NCI-H524 treated with DMSO at 0.1 percent for 48 hours (cell line): ENCODE data around the gene MBLAC1.
"Not testable (repeated sequence)": the region's sequence is repeated elsewhere in the genome, so short reads cannot be mapped to it uniquely, and the experiment has no call there.

Experiments
- DNase-seq: peaks from one replicate; lab custom pipeline; 2025; lab: John Stamatoyannopoulos, UW

The MBLAC1 gene

DNA sequence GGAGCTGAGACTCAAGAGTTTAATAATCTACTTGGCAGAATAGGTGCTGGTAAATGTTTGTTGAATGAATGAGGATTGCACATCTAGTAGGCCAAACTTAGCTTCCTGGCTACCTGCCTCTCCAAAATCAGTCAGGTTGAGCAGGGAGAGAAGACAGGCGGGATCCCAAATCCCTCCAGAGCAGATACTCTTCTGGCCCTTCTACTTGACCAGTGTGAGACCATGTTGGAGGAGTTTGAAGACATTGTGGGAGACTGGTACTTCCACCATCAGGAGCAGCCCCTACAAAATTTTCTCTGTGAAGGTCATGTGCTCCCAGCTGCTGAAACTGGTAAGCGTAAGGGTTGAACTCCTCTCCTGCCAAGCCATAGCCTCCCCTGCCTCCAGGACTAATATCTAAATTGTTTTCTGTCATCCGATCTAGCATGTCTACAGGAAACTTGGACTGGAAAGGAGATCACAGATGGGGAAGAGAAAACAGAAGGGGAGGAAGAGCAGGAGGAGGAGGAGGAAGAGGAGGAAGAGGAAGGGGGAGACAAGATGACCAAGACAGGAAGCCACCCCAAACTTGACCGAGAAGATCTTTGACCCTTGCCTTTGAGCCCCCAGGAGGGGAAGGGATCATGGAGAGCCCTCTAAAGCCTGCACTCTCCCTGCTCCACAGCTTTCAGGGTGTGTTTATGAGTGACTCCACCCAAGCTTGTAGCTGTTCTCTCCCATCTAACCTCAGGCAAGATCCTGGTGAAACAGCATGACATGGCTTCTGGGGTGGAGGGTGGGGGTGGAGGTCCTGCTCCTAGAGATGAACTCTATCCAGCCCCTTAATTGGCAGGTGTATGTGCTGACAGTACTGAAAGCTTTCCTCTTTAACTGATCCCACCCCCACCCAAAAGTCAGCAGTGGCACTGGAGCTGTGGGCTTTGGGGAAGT lies 2.2 kb upstream of the MBLAC1 start:
- no peak for DNase-seq

DNA sequence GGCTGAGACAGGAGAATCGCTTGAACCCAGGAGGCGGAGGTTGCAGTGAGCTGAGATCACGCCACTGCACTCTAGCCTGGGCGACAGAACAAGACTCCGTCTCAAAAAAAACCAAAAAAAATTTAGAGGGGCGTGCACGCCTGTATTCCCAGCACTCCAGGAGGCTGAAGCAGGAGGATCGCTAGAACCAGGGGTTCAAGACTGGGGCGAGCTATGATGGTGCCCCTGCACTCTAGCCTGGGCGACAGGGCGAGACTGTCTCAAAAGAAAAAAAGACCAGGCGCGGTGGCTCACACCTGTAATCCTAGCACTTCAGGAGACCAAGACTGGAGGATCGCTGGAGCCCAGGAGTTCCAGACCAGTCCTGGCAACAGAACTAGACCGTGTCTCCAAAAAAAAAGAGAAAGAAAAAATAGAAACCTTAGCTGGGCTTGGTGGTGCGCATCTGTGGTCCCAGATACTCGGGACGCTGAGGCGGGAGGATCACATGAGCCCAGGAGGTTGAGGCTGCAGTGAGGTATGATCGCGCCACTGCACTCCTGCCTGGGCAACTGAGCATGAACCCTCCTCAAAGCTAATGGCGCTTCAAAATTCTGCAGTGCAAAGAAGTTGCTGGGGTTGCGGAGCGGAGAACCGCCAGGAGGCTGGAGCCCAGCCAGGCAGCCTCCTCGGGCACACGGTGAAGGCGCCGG lies 382 bp upstream of the MBLAC1 start:
- no peak for DNase-seq

DNA sequence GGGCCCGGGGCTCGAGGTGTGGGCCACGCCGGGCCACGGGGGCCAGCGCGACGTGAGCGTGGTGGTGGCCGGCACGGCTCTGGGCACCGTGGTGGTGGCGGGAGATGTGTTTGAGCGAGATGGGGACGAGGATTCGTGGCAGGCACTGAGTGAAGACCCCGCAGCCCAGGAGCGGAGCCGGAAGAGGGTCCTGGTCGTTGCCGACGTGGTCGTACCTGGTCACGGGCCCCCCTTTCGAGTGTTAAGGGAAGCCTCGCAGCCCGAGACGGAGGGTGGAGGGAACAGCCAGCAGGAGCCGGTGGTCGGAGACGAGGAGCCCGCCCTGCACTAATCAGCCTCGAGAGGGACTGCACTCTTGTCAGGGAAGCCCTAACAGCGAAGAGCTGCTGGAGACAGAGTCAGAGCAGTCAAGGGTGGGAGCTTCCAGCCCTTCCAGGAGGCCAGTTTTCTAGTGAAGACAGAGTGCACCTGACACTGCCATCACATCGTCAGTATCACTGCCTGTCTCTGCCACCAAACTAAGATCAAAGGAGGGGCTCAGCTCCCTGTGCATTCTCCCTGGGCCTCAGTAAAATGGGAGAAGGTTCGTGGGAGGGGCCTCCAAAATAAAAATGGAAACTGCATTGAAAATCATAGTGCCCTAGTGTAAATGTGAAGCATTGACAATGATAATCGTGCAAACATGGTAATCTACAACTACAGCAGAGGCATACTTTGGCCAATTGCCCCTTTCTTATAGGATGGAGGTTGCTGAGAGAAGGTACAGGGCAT lies 1.3 kb downstream of the MBLAC1 start:
- no peak for DNase-seq

DNA sequence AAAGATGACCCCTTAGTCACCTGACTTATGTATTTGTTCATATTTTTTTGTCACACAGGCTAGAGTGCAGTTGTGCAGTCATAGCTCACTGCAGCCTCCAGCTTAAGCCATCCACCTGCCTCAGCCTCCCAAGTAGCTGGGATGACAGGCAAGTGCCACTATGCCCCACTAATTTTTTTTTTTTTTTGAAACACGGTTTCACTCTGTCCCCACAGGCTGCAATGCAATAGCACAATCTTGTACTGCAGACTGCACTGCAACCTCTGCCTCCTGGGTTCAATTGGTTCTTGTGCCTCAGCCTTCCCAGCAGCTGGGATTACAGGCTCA lies 1.8 kb downstream of the MBLAC1 start:
- DNase-seq = no peak

DNA sequence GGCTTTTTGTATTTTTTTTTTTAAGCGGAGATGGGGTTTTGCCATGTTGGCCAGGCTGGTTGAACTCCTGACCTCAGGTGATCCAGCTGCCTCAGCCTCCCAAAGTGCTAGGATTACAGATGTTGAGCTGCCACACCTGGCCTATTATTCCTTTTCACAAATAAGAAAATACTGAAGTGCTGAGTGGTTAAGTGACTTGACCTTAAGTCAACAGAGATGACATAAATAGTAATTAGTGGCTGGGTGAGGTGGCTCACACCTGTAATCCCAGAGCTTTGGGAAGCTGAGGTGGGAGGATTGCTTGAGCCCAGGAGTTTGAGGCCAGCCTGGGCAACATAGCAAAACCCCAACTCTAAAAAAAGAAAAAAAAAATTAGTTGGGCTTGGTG lies 3.4 kb downstream of the MBLAC1 start:
- DNase-seq = not testable (repeated sequence)

DNA sequence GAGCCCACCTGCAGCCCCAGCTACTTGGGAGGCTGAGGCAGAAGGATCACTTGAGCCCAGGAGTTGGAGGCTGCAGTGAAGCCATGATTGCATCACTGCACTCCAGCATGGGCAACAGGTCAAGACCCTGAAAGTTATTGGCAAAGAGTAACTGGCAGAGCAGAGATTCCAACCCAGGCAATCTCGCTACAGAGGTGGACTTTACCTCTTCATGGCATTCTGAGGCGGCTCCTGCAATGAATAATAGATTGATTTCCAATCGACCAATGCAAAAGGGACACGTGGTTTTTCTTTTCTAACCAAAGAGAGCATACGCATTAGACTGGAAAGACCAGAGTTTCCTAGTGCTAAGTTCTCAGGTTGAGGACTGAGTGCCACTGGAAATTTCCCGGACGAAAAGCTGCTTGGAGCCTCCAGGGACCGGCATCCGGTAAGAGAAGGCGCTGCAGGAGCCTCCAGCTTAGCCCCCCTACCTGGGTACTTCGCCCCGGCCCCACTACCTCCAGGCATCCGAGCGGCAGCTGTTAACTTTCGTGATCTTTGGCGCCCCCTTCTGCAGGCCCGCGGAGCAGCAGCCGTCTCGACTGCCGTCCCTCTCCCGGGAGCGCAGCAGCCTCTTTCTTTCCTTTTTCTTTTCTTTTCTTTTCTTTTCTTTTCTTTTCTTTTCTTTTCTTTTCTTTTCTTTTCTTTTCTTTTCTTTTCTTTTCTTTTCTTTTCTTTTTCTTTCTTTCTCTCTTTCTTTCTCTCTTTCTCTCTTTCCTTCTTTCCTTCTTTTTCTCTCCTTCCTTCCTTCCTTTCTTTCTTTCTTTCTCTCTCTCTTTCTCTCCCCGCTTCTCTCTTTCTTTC lies 4.1 kb downstream of the MBLAC1 start:
- no peak for DNase-seq

DNA sequence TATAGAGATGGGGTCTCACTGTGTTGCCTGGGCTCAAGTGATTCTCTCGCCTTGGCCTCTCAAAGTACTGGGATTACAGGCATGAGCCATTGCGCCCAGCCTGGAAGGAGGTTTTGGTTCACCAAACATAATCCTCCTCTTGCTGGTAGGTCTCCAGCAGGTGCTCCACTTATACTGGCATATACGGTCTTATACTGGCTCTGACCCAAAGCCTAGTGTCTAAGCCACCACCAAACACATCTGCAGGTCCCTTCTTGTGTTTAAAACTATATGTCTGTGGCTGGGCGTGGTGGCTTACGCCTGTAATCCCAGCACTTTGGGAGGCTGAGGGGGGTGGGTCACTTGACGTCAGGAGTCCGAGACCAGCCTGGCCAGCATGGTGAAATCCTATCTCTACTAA lies 5.4 kb downstream of the MBLAC1 start:
- DNase-seq = peak; percentile 20

DNA sequence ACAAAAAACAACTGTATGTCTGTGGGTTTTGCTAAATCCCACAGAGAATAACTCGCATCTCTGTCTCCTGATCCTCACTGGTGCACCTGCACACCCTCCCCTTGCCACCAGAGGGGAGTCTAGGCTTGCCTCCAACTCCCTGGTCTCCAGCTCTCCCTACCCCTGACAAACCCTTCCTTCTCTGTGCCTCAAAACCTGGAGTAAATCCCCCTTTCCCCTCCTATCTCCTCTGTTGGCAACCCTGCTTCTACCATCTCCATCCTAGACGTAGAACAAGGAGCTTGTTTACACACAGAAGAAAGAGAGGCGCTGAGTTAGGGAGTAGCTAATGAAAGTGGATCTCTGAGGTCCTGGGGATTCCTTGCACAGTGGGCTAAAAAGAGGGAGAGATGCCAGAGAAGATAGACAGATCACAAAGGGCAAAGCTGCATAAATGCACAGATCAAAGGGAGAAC lies 6.0 kb downstream of the MBLAC1 start:
- DNase-seq = no peak

DNA sequence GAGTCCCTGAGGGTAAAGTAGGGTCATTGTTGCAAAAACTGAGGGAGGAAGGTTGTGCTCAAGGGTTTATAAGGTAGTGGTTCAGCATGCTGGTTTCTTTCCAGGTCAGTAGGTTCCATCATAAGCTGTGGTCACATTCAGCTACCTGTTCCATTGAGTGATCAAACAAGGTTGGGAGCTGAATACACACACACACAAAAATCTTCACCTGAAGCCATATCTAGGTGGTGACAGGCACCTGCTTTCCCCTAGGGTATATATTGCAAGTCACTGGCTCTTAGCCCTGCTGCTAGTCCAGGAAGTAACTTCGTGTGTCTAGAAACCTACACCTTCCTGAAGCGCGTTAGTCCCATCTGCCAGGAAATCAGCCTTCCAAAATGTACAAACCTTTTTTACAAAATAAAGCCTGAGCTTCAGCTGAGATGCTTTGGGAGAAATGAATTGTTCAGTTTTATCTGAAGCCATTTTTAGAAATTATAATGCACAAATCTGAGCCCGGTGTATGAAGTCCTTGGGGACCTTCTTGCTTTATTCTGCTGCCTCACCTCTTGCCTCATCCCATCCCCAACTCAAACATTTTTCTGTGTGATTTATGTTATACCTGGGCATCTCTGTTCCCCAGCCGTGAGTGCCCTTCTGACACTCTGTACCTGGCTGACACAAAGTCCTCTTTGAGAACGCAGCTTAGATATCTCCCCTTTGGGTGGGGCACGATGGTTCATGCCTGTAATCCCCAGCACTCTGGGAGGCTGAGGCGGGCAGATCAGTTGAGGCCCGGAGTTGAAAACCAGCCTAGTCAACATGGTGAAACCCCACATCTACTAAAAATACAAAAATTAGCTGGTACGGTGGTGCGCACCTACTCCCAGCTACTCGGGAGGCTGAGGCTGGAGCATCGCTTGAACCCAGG lies 11.3 kb downstream of the MBLAC1 start:
- no peak for DNase-seq

DNA sequence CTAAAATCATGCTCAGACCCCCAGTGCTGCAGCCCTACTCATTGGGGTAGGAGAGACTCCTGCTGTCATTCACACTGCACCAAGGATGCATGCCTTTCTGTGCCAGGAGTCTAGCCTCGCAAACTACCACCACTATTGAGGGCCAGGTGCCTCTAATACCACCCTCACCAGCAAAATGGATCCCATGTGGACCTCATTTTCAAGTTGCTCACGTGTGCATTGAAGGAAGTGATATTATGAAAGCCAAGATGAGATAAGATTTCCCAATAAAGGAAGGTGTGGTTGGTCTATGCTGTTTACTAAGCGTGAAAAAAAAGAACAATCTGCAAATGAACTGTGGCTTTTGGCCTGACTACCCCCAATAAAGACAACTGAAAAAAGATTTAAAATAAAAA lies 14.8 kb downstream of the MBLAC1 start:
- DNase-seq = no peak

DNA sequence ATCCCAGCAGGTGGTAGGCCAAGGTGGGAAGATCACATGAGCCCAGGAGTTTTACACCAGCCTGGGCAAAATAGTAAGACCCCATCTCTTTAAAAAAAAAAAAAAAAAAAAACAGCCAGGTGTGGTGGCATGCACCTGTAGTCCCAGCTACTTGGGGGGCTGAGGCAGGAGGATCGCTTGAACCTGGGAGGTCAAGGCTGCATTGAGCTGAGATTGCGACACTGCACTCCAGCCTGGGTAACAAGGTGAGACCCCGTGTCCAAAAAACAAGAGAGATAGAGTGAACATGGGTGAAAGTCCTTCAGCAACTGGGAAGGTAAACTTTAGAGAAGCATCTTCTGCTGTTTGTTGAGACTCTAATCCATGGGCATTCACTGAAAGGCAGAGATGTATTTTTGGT lies 15.7 kb downstream of the MBLAC1 start:
- no peak for DNase-seq

DNA sequence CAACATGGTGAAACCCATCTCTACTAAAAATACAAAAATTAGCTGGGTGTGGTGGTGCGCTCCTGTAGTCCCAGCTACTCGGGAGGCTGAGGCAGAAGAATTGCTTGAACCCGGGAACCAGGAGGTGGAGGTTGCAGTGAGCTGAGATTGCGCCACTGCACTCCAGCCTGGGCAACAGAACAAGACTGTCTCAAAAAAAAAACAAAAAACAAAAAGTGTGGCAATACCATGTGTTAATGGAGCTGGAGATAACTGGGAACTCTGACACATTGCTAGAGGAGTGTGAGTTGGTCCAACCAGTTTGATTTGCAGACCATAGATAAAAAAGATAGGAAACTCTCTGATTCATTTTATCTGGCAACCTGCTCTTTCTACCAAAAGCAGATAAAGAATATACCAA lies 19.6 kb downstream of the MBLAC1 start:
- DNase-seq = not testable (repeated sequence)

DNA sequence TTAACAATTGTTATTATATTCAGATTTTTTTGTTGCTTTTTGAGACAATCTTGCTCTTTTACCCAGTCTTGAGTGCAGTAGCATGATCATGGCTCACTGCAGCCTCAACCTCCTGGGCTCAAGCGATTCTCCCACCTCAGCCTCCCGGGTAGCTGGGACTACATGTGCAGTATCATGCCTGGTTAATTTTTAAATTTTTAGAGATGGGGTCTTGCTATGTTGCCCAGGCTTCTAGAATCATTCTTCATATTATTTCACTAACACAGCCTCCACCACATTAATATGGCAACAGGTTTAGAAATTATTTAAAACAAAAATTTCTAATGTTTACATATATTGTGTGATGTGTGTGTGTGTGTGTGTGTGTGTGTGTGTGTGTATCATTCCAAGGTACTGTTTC lies 20.5 kb downstream of the MBLAC1 start:
- DNase-seq = no peak

DNA sequence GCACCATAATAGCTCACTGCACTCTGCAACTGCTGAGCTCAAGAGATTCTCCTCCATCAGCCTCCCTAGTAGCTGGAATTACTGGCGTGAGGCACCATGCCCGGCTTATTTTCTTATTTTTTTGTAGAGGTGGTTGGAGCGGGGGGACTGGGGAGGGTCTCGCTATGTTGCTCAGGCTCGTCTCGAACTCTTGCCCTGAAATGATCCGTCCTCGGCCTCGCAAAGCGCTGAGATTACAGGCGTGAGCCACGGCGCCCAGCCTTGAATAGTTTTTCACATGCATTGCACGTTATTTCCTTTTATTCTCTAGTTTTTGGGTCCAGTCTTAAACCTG lies 21.4 kb downstream of the MBLAC1 start:
- no peak for DNase-seq

DNA sequence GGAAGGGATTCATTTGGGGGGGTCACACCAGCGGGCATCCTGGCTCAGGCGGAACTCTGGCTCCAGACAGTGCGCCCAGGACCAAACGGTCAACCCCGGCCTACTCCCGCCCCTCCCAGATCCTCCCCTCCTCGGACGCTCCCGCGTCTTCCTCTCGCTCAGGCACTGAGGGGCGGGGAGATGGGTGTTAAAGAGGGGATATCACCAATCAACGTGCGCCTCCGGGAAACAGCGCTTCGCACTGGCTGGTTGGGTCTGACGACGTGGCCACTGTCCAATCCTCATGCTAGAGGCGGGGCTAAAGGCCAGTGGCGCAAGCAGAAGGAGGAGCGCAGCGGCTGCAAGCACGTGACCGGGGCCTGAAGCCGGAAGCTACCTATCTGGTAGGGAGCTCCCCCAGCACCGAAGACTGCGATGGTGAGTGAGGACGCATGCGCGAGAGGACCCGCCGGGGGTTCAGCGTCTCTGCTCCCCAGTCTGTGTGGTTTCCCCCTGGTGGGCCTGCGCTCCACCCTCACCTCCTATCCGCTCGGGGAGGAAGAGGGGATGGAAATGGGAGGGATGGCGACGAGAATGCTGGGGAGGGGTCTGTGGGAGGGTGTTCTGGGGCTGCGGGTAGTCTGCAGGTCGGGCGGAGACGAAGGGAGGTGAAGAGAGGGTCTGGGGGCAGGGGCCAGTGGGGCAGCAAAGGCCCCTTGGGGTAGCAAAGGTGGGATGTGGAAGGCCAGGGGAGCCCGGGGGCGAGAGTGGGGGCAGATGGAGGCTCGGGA lies 22.0 kb downstream of the MBLAC1 start, which contains the start of gene LAMTOR4:
Gene LAMTOR4, plus strand, starts transcription at position 360 of the 770 bp plus-strand sequence. Its CDS starts 55 bp downstream, at position 415.
- DNase-seq = peak; percentile 94

DNA sequence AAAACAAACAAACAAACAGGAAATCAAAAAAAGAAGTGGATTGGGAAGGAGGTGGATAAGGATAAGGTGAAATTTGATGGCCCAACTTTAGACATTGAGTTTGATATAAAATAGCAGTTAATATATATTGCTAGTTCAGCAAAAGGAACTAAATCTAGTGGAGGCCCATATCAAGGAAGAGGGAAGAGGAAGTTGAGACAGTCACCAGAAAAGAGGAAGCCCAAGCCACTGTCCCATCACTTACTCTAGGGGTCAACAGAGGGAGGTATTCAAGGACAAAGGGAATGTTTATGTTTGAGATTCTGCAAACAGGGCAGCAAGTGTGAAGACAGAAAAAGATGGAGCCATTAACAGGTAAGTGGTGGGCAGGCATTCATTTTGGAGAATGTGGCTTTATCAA lies 25.6 kb downstream of the MBLAC1 start:
- no peak for DNase-seq

DNA sequence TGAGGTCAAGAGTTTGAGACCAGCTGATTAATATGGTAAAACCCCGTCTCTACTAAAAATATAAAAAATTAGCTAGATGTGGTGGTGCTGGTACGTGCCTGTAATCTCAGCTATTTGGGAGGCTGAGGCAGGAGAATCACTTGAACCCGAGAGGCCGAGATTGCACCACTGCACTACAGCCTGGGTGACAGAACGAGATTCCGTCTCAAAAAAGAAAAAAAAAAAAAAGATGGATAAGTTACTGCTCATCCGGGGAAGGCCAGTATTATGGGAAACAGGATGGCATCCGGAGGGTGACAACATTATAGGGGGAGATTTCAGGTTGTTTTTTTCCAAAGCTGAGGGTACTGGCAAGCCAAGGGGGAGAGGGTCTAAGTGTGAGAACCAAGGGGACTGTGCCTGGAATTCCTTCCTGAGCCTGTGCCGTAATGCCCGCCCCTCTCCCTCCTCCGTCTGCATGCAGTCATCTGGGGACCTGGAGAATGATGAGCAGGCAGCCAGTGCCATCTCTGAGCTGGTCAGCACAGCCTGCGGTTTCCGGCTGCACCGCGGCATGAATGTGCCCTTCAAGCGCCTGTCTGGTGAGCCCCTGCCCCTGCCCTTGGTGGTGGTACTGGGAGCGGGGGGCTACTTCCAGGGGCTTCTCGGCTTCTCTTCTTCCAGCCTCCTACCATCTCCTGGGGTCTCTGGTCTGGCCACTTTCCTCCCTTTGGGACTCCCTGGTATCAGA lies 26.3 kb downstream of the MBLAC1 start:
- no peak for DNase-seq

DNA sequence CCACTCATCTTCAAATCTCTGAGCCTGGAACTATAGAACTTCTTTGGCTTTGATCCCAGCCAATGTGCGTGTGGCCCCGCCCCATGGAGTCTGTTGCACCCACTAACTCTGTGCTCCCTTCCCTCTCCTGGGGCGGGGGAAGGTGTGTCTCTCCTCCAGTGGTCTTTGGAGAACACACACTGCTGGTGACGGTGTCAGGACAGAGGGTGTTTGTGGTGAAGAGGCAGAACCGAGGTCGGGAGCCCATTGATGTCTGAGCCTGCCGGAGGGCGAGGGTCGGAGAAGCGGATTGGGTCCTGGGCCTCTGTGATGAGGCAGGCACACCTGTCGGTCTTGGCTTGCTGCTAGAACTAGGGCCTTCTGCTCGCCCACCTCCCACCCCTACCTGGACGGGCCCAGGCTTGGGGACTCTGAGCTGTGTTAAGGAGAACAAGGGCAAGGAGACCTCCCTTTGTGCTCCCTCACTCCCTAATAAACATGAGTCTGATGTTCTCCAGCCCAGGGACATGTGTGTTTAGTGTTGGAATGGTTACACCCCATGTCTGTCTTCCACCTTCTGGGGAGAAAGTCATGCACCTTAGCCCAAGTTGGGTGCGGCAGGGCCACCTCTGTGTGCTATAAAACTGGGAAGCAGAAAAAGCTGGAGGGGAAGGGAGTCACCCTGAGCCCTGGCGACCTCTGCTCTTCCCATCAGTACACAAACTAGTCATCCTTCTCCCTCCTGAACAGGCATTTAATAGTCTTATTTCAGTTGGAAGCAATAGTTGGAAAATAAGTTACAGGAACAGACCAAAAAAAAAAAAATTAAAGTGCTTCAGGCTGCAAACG lies 27.2 kb downstream of the MBLAC1 start:
- DNase-seq = no peak
